ENCODE results near the gene ZBTB5.
"Not testable (repeated sequence)": the region's sequence is repeated elsewhere in the genome, so short reads cannot be mapped to it uniquely, and the experiment has no call there.

Gene ZBTB5

GRCh38 chr9:37465249-37466036, at the start of gene ZBTB5:
Gene ZBTB5 (minus strand): TSS chr9:37465450. CDS start chr9:37442551, 22,899 bp downstream.
- Histone ChIP-seq H3K4me1 (no peaks in the 10 kb centered on the region), H2AFZ (peak within 1 kb of the TSS; percentile 96), H3K27ac (peak within 1 kb of the TSS; percentile 96), H3K79me2 (peaks cover 12% of the 10 kb centered on the region), H3K9me3 (ENCODE audit: control insufficient read depth, low read length) (no peaks in the 10 kb centered on the region), H3K4me2 (ENCODE audit: low read length) (peak within 1 kb of the TSS; percentile 88), H3K27me3 (ENCODE audit: control insufficient read depth, insufficient read depth, low read length) (no peaks in the 10 kb centered on the region), H3K36me3 (ENCODE audit: control insufficient read depth, insufficient read depth, low read length) (no peaks in the 10 kb centered on the region), H3K9ac (peak within 1 kb of the TSS; percentile 53), H3K4me3 (ENCODE audit: low read depth, low read length) (peak within 1 kb of the TSS; percentile 95)
- TF ChIP-seq CTCF (IDR thresholded peaks at IDR 0.05) = no peak

GRCh38 chr9:37514999-37515398, 49.7 kb upstream of the ZBTB5 start:
- Histone ChIP-seq H3K4me3 (ENCODE audit: low read depth, low read length) (no peak overlapping the region), H3K27me3 (ENCODE audit: control insufficient read depth, insufficient read depth, low read length) (no peaks in the 10 kb centered on the region), H3K9ac (no peak overlapping the region), H3K9me3 (ENCODE audit: control insufficient read depth, low read length) (no peaks in the 10 kb centered on the region), H2AFZ (no peak overlapping the region), H3K36me3 (ENCODE audit: control insufficient read depth, insufficient read depth, low read length) (no peaks in the 10 kb centered on the region), H3K4me1 (no peaks in the 10 kb centered on the region), H3K27ac (no peak overlapping the region), H3K4me2 (ENCODE audit: low read length) (no peak overlapping the region), H3K79me2 (no peaks in the 10 kb centered on the region)
- no peak for TF ChIP-seq CTCF (IDR thresholded peaks at IDR 0.05)

GRCh38 chr9:37514415-37514814, 49.2 kb upstream of the ZBTB5 start:
- not testable (repeated sequence) for H3K4me2 ChIP-seq (ENCODE audit: low read length); H3K27me3 ChIP-seq (ENCODE audit: control insufficient read depth, insufficient read depth, low read length); H3K79me2 ChIP-seq; H3K9me3 ChIP-seq (ENCODE audit: control insufficient read depth, low read length); H3K4me3 ChIP-seq (ENCODE audit: low read depth, low read length); H3K4me1 ChIP-seq; H3K9ac ChIP-seq; H3K36me3 ChIP-seq (ENCODE audit: control insufficient read depth, insufficient read depth, low read length); H2AFZ ChIP-seq; H3K27ac ChIP-seq

- TF ChIP-seq CTCF (IDR thresholded peaks at IDR 0.05) = no peak
- H3K79me2 ChIP-seq = no peaks in the 10 kb centered on the region
- no peaks in the 10 kb centered on the region for H3K4me1 ChIP-seq
Observed at GRCh38 chr9:37512437-37512836, 47.2 kb upstream of the ZBTB5 start.

GRCh38 chr9:37511016-37512010, 46.1 kb upstream of the ZBTB5 start:
- no peak overlapping the region for H3K4me2 ChIP-seq (ENCODE audit: low read length)
- H3K27me3 ChIP-seq (ENCODE audit: control insufficient read depth, insufficient read depth, low read length) = no peaks in the 10 kb centered on the region
- H3K27ac ChIP-seq = no peak overlapping the region
- H3K9ac ChIP-seq = no peak overlapping the region
- H3K4me3 ChIP-seq (ENCODE audit: low read depth, low read length) = no peak overlapping the region
- H3K4me1 ChIP-seq = no peaks in the 10 kb centered on the region
- H3K9me3 ChIP-seq (ENCODE audit: control insufficient read depth, low read length) = no peaks in the 10 kb centered on the region
- no peak for TF ChIP-seq CTCF (IDR thresholded peaks at IDR 0.05)
- H3K79me2 ChIP-seq = no peaks in the 10 kb centered on the region
- H2AFZ ChIP-seq = no peak overlapping the region
- no peaks in the 10 kb centered on the region for H3K36me3 ChIP-seq (ENCODE audit: control insufficient read depth, insufficient read depth, low read length)

More at GRCh38 chr9:37512437-37512836, 47.2 kb upstream of the ZBTB5 start:
- no peak overlapping the region for H2AFZ ChIP-seq
- H3K9ac ChIP-seq = no peak overlapping the region
- no peak overlapping the region for H3K27ac ChIP-seq
- no peaks in the 10 kb centered on the region for H3K36me3 ChIP-seq (ENCODE audit: control insufficient read depth, insufficient read depth, low read length)
- no peaks in the 10 kb centered on the region for H3K9me3 ChIP-seq (ENCODE audit: control insufficient read depth, low read length)
- no peak overlapping the region for H3K4me2 ChIP-seq (ENCODE audit: low read length)
- no peak overlapping the region for H3K4me3 ChIP-seq (ENCODE audit: low read depth, low read length)
- H3K27me3 ChIP-seq (ENCODE audit: control insufficient read depth, insufficient read depth, low read length) = no peaks in the 10 kb centered on the region

- not testable (repeated sequence) for H3K9me3 ChIP-seq (ENCODE audit: control insufficient read depth, low read length); H3K4me2 ChIP-seq (ENCODE audit: low read length); H2AFZ ChIP-seq; H3K4me1 ChIP-seq; H3K36me3 ChIP-seq (ENCODE audit: control insufficient read depth, insufficient read depth, low read length); H3K9ac ChIP-seq; H3K79me2 ChIP-seq; H3K4me3 ChIP-seq (ENCODE audit: low read depth, low read length); H3K27me3 ChIP-seq (ENCODE audit: control insufficient read depth, insufficient read depth, low read length); H3K27ac ChIP-seq
Observed at GRCh38 chr9:37510053-37510452, 44.8 kb upstream of the ZBTB5 start.

Measured in parathyroid adenoma (tissue), 2 donors.